Amniotic epithelial cell (primary cell): ENCODE data around the gene GANAB.
A peak's percentile ranks its signal among the peaks of the same experiment; 100 is the strongest.
"Not testable (repeated sequence)": the region's sequence is repeated elsewhere in the genome, so short reads cannot be mapped to it uniquely, and the experiment has no call there.

Experiments used
- DNase-seq: peaks from one replicate; pipeline ENCODE4 v3.0.0-alpha.2; 2010; ENCODE audit warnings: low read depth

Gene GANAB

GRCh38 chr11:62667460-62667859, 21.0 kb upstream of the GANAB start:
- no peak for DNase-seq

- DNase-seq = no peak
These were observed 20.0 kb upstream of the GANAB start for GRCh38 chr11:62666259-62666926.

- peak; percentile 76 for DNase-seq
These were observed 19.3 kb upstream of the GANAB start for GRCh38 chr11:62665599-62666258.

GRCh38 chr11:62665075-62665598, 18.7 kb upstream of the GANAB start, which contains the start of the genes C11orf98 and CSKMT:
Gene C11orf98 (minus strand): TSS chr11:62665210. CDS start chr11:62665169, 41 bp downstream.
Gene CSKMT (plus strand): TSS chr11:62665312. CDS start chr11:62665880, 568 bp downstream.
- DNase-seq = peak; percentile 88

GRCh38 chr11:62664405-62665074, 18.1 kb upstream of the GANAB start:
- peak; percentile 59 for DNase-seq

GRCh38 chr11:62656796-62657429, 10.5 kb upstream of the GANAB start:
- DNase-seq = no peak

GRCh38 chr11:62654297-62654696, 7.9 kb upstream of the GANAB start:
- no peak for DNase-seq

- no peak for DNase-seq
These were observed 6.0 kb upstream of the GANAB start for GRCh38 chr11:62652161-62653006.

- DNase-seq = not testable (repeated sequence)
These were observed 3.9 kb upstream of the GANAB start for GRCh38 chr11:62650283-62650682.

GRCh38 chr11:62649486-62649885, 3.1 kb upstream of the GANAB start:
- DNase-seq = no peak

GRCh38 chr11:62648967-62649364, 2.6 kb upstream of the GANAB start:
- no peak for DNase-seq

- no peak for DNase-seq
These were observed 2.0 kb upstream of the GANAB start for GRCh38 chr11:62648185-62648966.

- no peak for DNase-seq
These were observed 1.2 kb upstream of the GANAB start for GRCh38 chr11:62647609-62648005.

GRCh38 chr11:62646825-62647608, 604 bp upstream of the GANAB start:
- DNase-seq = no peak

GRCh38 chr11:62645671-62645945, 805 bp downstream of the GANAB start:
- DNase-seq = no peak

GRCh38 chr11:62644220-62644619, 2.2 kb downstream of the GANAB start:
- DNase-seq = no peak

GRCh38 chr11:62632492-62632891, 13.9 kb downstream of the GANAB start:
- DNase-seq = no peak

- peak; percentile 19 for DNase-seq
These were observed 18.7 kb downstream of the GANAB start for GRCh38 chr11:62627713-62628112.

GRCh38 chr11:62622476-62623089, 23.8 kb downstream of the GANAB start:
- DNase-seq = no peak
